NCI-H1694 (cell line): ENCODE results near the gene ASF1B.

ENCODE experiments used
- DNase-seq: peaks from one replicate; lab custom pipeline; 2025; lab: John Stamatoyannopoulos, UW

Gene ASF1B

DNA sequence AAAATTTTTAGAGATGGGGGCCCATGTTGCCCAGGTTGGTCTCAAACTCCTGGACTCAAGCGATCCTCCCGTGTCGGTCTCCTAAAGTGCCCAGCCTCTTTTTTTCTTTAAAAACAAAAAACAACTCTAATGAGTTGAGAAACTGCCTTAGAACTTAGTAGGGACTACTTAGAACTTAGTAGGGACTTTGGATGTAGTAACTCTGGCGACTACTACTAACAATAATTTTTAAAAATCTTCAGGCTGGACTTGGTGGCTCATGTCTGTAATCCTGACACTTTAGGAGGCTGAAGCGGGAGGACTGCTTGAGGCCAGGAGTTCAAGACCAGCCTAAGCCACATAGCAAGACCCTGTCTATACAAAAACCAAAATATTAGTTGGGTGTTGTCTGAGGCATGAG, 50.3 kb downstream of the ASF1B start:
- DNase-seq = no peak

DNA sequence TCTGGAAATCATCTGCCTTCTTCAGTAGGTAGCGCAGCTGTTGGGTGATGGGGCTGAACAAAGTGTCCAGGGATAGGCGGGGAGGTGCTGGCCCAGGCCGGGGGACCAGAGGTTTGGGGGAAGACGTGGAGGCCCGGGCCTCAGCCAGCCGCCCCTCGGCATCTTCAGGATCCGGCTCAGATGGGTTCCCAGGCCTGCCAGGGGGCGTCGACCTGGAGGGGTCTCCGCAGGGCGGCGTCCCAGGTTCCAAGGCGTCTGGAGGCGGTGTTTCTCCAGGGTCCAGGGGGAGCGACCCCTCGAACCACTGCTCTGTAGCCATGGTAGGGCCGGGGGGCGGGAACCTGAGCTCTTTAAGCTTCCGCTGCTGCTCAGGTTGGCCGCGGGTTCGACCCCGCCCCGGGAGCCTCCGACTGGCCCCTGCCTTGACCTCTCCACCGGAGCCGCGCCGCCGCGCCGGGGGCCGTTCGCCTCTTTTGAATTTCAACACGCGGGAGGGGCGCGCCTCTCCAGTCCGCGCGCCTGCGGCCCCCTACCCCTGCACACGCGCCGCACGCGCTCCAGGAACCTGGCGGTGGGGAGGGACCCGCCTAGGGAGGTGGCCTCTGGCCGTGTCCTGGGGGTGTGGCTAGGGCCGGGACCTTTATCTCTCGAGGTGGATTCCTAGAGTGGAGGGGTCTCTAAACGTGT, 50.9 kb downstream of the ASF1B start, which contains the start of gene C19orf67:
C19orf67 (minus strand) TSS at position 475 of the 687 bp plus-strand sequence; CDS start at position 319, 156 bp downstream.
- no peak for DNase-seq

DNA sequence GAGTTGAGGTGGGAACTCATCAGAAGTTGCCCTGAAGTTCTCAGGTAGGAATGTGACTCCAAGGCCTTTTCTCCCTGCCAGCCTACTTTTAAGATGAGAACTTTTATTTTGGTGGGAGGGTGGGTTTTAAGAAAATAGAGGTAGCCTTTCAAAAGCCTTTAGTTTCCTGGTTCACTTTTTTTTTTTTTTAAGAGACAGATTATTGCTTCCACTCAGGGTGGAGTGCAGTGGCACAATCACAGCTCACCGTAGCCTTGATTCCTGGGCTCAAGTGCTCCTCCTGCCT, 53.8 kb downstream of the ASF1B start:
- DNase-seq = no peak

DNA sequence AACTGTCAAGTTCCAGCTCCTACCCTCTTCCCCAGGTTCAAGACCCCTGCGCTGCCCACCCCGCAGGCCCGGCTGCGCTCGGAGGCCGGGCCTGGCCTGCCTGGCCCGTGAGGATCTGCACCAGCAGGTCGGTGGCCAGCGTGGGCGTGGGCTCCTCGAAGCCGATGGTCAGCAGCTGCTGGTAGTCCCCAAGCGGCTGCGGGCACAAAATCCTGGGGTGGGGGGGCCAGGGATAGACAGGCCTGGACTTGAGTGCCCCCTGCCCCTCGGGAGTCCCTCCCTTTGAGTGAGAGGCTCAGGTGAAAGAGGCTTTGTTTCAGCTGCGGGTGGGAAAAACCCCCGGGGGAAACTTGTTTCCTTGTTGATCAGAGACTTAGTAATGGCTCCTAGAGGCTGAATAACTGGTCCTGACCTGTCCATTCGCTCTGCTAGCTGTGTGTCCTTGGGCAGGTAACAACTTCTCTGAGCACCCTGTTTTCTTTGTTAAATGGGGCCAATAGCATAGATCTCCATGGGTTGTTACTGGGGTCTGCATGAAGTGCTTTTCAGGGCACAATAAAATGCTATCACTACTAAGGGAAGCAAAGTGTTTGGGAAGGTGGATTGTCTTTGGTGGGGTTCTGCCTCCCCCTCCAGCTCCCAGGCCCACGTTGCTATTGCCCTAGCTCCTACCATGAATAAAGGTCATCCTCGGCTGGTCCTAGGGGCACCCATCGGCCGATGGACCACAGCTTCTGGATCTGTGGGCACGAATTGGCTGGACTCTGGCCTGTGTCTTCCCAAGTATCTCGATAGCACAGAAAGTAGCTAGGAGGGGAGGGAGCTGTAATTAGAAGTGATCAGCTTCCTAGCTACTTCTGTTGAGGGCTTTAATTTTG, 54.4 kb downstream of the ASF1B start:
- DNase-seq = no peak

DNA sequence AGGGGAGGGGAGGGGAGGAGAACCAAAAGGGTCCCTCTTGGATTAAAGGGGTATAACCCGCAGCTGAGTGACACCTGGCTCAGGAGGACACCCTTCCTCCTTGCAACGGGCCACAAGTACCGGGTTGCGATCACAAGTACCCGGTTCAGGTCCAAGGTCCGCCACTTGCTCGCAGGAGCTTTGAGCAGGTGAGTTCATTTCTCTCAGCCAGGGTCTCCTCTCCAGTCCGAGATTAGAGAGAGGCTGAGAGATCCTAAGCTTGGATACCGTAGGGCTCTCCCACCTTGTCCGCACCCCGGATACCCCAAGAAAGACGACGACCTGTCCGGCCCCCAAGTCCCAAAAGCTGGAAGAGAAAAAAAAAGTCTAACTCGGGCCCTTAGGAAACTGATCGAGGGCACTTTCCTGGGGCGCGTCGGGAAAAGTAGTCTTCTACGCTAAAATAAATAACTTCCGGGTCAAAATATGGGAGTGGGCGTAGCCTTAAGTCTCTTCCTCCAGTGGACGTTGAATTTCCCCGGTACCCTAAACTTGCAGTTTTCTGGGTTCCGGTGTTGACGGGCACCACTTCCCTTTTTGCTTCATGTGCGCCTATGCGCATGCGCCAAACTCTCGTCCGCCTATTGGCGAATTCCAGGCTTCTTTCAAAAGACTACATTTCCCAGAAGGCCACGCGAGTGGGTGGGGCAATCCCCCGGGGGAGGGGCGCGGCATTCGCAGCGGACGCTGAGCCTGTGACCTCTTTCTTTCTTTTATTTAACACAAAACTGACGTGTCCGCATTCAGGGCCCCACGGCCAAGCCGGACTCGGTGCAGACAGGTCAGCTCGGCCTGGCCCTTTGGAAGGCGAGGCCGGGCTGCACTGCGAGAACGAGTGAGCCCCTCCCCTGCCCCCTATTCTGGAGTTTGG, 55.2 kb downstream of the ASF1B start:
- peak; percentile 99 for DNase-seq

DNA sequence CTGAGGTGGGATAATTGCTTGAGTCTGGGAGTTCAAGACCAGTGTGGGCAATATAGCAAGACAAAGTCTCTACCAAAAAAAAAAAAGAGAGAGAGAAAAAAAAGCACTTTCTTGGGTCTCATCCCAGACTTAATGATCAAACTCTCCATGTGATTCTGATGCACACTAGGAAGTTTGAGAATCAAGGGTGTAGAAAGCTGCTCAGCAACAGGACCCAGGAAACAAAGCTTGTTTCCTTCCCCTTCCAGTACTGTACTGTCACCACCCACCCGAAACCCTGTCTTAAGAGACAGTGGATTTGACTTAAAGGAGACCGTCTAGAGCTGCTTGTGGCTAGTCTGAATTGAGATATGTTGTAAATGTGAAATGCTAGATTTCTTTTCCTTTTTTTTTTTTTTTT, 58.0 kb downstream of the ASF1B start:
- DNase-seq = no peak

DNA sequence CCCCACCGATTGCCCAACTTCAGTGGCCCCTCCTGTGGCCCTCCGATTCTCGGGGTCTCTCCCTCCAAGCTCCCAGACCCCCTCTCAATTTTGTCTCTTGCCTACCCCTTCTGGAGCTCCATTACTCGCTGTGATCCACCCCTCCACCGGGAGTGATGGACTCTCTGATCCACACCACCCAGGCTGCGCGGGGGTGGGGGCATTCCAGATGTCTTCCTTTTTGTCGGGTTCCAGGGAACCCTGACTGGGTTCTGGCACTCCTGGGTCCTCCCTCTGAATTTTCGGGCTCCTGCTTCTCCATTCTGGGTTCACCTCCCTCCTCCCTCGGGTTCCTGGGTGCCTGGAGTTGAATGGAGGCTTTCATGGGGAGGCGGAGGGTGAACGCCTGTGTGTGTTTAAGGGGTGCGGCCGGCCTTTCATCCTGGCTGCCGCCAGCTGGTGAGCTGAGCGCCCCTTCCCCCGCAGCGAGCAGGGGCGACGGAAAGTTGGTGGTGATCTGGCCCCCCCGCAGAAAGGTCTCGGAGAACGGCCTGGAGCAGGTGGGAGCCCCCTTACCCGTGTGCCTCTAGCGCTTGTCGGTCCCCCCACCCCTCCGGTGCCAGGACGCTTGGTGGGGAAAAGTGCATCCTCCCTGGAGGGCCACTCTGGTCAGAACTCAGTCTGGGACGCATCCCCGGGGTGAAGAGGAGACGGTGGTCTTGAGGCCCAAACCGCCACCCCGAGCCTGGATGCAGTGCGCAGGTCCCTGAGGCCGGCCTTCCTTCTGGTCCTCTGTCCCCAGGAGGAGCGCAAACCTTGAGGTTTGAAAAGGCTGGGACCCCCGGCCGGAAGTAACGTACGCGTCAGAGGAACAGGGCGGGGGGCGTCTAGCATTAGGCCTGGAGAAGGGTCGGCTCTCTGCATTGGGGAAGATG, 62.2 kb downstream of the ASF1B start:
- no peak for DNase-seq

DNA sequence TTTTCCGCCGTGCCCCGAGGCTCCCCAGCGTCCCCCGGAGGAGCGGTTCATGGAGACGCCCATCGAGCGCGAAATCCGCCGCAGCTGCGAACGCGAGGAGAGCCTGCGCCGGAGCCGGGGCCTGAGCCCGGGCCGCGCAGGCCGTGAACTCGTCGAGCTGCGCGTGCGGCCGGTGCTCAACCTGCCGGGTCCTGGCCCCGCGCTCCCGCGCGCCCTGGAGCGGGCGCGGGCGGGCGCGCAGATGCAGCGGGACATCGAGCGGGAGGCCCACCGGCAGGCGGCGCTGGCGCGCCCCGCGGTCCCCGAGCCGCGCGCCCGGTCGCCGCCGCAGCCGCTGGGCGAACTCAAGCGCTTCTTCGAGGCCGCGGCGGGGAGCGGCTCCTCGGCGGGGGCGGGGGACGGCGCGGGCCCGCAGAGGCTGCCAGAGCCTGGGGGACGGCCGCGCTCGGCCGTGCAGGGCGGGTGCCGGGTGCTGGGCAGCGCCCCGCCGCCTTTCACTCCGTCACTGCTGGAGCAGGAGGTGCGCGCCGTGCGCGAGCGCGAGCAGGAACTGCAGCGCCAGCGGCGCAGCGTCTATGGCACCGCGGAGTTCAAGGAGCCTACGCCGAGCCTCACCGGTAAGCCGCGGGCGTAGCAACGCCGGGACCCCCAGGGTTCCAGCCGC, 63.0 kb downstream of the ASF1B start:
- peak; percentile 39 for DNase-seq

- no peak for DNase-seq
Observed at GRCh38 chr19:14072535-14073260, 63.7 kb downstream of the ASF1B start, which contains the start of gene MISP3. MISP3 (plus strand) TSS chr19:14072786; CDS start chr19:14073310, 524 bp downstream.

GRCh38 chr19:14070268-14071050, 65.9 kb downstream of the ASF1B start:
- DNase-seq = no peak
